Vagina (tissue), 2 donors: ENCODE results near the gene PCSK6.

Experiments used
- CTCF ChIP-seq, 3 experiments: fragments of 450-650 bp in 2 of 3; fragments of 200-600 bp in 1 of 3; sonication (generic) in 1 of 3; IDR thresholded peaks; one replicate each; pipeline ENCODE4 v1.5.1; 2017 to 2019; ENCODE audit warnings: antibody characterized with exemption in 3 of 3, mild to moderate bottlenecking in 2 of 3, moderate library complexity in 2 of 3
- POLR2A ChIP-seq, 2 donors: fragments of 450-650 bp; IDR thresholded peaks; one replicate each; pipeline ENCODE4 v1.6.1; 2017; ENCODE audit warnings: antibody characterized with exemption in 2 of 2, mild to moderate bottlenecking in 2 of 2, moderate library complexity in 2 of 2

- TF ChIP-seq POLR2A (IDR thresholded peaks at IDR 0.05) (no peak), CTCF (IDR thresholded peaks at IDR 0.05) (no peak)
Measured at GRCh38 chr15:101435761-101436160, 53.7 kb downstream of the PCSK6 start.
